ENCODE measurements around the gene CDK6.

CDK6 gene

DNA sequence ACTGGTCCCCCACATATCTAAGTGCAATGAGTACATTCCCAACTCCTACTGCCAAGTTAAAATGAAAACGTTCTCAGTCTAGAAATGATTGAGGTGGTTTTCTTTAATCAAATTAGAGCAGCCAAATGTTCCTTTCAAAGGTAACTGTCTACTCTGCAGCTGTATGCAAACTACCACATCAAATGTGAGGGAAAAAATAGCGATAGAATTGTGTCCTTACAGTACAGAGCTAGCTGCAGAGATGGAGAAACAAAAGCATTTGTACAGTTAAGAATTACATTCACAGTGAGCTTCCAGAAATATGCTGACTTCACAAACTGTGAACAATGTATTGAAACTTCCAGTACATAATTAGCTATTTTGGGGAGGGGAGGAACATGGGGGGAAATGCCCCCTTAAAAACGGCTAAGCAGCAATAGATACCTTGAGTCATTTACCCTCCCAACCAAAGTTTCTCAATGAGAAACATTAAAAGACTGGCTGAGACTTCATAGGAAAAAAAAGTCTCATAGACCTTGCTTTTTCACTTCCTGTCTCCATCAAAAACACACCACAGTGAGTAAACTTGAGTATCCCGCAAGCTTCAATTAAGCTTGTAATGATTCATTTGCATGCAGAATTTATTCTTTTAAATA lies 22.9 kb downstream of the CDK6 start:
- no peak overlapping the region for H3K4me3 ChIP-seq (ENCODE audit: low read depth, low read length)
- TF ChIP-seq, protein P1, sequence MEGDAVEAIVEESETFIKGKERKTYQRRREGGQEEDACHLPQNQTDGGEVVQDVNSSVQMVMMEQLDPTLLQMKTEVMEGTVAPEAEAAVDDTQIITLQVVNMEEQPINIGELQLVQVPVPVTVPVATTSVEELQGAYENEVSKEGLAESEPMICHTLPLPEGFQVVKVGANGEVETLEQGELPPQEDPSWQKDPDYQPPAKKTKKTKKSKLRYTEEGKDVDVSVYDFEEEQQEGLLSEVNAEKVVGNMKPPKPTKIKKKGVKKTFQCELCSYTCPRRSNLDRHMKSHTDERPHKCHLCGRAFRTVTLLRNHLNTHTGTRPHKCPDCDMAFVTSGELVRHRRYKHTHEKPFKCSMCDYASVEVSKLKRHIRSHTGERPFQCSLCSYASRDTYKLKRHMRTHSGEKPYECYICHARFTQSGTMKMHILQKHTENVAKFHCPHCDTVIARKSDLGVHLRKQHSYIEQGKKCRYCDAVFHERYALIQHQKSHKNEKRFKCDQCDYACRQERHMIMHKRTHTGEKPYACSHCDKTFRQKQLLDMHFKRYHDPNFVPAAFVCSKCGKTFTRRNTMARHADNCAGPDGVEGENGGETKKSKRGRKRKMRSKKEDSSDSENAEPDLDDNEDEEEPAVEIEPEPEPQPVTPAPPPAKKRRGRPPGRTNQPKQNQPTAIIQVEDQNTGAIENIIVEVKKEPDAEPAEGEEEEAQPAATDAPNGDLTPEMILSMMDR (IDR thresholded peaks at IDR 0.05; ENCODE audit: borderline replicate concordance, insufficient read depth, low read depth, low read length) = no peak

DNA sequence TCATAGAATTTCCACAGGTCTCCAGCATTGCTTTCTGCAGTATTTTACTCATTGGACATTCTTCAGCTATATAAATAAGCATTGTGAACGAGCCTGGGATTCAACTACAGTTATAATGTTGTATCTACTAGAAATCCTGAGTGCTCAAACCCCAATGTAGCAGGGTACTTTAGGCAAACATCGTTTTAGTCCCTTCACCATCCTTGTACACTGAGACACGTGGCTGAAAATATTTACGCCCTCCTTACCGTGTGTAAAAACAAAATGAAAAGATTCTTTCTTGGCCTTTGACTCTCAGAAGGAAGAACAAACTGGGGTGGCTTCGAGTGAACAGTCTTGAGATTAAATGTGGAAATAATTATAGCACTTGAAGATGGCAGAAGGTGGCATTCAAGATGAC lies 25.2 kb downstream of the CDK6 start:
- no peak overlapping the region for H3K4me3 ChIP-seq (ENCODE audit: low read depth, low read length)
- TF ChIP-seq, protein P1 (IDR thresholded peaks at IDR 0.05; ENCODE audit: borderline replicate concordance, insufficient read depth, low read depth, low read length) = no peak

DNA sequence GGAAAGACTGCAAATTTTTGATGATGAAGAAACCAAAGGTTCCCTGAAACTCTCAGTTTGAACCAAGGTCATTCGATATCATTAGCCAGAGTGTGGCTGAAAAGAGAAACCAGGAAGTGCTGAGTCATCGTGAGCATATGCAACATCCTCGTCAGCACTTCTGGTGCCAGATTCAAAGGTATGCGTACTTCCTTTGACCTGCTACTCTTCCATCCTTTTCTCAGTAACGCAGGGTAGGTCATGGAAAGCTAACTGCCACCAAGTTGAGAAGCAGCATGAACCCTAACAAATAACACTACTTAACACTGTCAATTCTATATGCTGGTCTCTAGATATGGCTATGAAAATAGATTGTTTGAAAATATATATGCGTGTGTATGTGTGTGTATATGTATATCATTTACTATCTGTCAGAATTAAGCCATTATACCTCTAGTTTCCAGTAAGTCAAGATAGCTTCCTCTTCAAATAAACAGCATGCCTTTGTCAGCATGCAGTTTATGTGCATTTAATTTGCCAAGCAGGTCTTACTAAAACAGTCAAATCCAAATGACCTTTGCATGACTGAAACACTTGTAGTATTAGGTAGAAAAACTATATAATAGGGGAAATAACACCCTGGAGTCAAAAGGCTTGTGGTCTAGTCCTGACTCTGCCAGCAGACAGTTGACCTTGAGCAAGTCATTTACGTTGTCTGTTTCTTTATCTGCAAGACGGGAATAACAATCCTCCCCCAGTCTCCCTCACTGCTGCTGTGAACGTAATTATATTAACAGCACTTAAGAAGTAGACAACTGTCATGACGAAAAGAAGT lies 26.4 kb downstream of the CDK6 start:
- no peak overlapping the region for H3K4me3 ChIP-seq (ENCODE audit: low read depth, low read length)

DNA sequence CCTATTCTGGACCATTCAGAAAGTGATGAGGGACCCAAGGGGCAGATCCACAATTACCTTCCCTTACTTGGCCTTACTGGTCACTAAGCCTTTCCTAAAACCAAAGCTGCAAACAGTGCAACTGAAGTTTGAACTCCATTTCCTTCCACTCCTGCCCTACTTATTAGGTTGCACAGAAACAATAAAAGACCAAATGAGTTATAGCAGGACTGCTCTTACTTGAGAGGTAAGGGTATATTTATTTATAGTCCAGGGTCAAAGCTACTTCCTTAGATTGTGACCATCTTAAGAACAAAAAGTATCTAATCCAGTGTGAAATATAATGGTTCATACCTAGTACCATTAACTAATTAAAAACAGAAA lies 27.0 kb downstream of the CDK6 start:
- TF ChIP-seq, protein P1 (IDR thresholded peaks at IDR 0.05; ENCODE audit: borderline replicate concordance, insufficient read depth, low read depth, low read length) = no peak
- H3K4me3 ChIP-seq (ENCODE audit: low read depth, low read length) = no peak overlapping the region

More for the DNA sequence above, 26.4 kb downstream of the CDK6 start:
- TF ChIP-seq, protein P1 (IDR thresholded peaks at IDR 0.05; ENCODE audit: borderline replicate concordance, insufficient read depth, low read depth, low read length) = no peak

DNA sequence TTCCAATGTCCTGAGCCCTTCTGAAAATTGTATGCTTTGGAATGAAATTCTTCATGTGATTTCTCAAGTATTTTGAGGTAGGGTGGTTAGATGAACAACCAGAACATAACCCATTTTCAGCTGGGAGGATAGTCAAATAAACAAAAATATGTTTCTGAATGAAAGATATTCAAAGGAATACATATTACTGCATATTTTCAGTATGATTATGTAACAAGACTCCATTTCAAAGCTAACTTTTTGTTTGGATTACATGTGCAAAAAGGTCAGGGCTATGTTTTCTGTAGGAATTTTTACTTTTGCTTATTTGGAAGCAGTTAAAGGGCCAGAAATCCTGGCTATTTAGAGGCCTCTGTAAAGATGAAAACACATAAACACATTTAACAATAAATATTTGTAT lies 27.7 kb downstream of the CDK6 start:
- no peak overlapping the region for H3K4me3 ChIP-seq (ENCODE audit: low read depth, low read length)
- TF ChIP-seq, protein P1 (IDR thresholded peaks at IDR 0.05; ENCODE audit: borderline replicate concordance, insufficient read depth, low read depth, low read length) = no peak

DNA sequence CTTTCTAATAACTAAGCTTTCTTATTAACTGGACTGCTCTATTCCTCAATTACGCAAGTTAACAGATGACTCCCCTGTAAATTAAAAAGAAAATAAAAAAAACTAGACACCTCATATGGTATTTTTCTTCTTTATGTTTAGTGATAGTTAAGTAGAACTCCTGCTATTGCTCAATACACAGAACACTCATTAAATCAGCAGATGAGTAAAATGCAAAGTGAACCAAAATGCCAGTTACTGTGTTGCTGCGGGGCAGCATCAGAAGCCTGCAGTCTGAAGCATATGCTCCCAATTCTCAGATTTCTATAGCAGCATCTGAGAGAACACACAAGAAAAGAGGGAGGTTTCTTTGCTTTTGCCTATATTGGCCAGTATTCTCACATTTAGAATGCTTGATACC lies 28.4 kb downstream of the CDK6 start:
- TF ChIP-seq, protein P1 (IDR thresholded peaks at IDR 0.05; ENCODE audit: borderline replicate concordance, insufficient read depth, low read depth, low read length) = no peak
- H3K4me3 ChIP-seq (ENCODE audit: low read depth, low read length) = no peak overlapping the region

DNA sequence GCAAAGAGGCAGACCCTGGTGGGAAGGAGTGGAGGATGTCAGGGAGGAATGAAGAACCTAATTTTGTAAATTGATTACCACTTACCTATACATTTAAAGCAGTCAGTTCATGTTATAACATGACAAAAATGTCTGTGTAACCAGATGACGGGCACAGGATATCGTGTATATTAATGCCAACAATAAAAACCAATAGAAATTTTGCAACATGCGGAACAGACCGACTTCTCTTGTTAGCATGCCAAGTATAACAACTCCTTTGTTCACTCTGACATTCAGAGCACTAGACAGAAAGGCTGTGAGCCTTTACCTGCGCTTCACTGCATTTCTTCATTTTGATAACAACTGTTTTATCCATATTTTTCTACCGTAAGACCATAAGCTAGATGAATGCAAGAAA lies 29.9 kb downstream of the CDK6 start:
- TF ChIP-seq, protein P1 (IDR thresholded peaks at IDR 0.05; ENCODE audit: borderline replicate concordance, insufficient read depth, low read depth, low read length) = no peak
- no peak overlapping the region for H3K4me3 ChIP-seq (ENCODE audit: low read depth, low read length)

All from GM12875 (cell line).